GM19025 (cell line): ENCODE measurements around the gene PTPN14.
"Not testable (repeated sequence)": the region's sequence is repeated elsewhere in the genome, so short reads cannot be mapped to it uniquely, and the experiment has no call there.

Experiments
- ATAC-seq: cut with Tn5 transposase; IDR thresholded peaks from one replicate; pipeline ENCODE4 v1.9.1; 2021; ENCODE audit warnings: mild to moderate bottlenecking, low read depth, moderate library complexity; ENCODE audit not compliant: unreplicated experiment

Gene PTPN14

GRCh38 chr1:214483180-214483579 lies 68.2 kb downstream of the PTPN14 start:
- ATAC-seq: not testable (repeated sequence)

- ATAC-seq: not testable (repeated sequence)
Observed at GRCh38 chr1:214481983-214482634, 69.3 kb downstream of the PTPN14 start.

- ATAC-seq: no peak
Observed at GRCh38 chr1:214476986-214477870, 74.2 kb downstream of the PTPN14 start.

- no peak for ATAC-seq
Observed at GRCh38 chr1:214476229-214476985, 75.0 kb downstream of the PTPN14 start.

DNA sequence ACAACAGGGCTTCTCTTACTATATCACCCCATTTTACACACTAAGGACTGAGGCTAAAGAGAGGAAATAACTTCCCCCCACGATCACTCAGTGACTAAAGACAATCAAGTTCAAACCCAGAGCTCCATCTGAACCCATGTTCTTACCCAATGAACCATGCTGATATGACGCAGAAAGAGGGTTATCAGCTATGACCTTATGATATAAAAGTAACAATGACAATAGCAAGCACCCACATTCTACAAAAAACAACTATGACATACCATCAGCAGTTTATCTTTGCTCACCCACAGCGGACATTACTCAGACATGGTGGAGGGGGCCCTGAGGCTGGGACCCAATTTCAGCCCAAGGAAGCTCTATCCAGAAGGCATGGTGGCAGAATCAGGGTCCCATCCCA lies 75.7 kb downstream of the PTPN14 start:
- ATAC-seq: no peak

- ATAC-seq: no peak
Observed at GRCh38 chr1:214475331-214475730, 76.1 kb downstream of the PTPN14 start.

DNA sequence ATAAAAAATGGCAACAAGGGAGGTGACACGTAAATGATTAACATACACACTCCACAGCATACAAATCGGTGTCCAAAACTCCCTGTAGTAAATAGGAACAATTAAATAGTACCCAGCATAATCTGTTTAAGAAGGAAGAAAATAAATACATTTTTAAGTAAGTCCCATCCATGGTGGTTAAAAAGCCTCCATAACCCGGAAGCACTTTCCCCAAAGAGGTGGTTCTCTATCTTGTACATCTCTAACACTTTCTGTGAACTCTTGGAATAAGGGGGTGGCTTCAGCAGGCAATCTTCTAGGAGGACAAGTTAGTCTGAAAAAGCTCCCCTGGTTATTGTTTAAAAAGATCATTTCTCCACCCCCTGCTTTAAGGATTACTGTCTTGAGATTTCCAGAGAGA lies 76.9 kb downstream of the PTPN14 start:
- ATAC-seq: no peak

GRCh38 chr1:214473862-214474261 lies 77.5 kb downstream of the PTPN14 start:
- ATAC-seq: no peak

- ATAC-seq: no peak
Observed at GRCh38 chr1:214473387-214473786, 78.0 kb downstream of the PTPN14 start.

DNA sequence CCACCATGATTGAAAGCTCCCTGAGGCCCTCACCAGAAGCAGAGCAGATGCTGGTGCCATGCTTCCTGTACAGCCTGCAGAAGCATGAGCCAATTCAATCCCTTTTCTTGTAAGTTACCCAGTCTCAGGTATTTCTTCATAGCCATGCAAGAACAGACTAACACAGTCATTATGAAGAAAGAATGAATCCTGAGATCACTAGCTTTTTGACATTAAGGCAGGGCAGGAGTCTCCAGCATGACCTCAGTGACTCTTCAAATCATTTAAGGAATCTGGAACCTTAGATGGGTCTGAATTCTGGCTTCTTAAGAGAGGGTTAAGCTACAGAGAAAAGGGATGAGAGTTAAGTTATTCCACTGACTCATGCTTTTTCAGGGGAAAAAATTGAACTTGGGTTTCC lies 79.0 kb downstream of the PTPN14 start:
- no peak for ATAC-seq

DNA sequence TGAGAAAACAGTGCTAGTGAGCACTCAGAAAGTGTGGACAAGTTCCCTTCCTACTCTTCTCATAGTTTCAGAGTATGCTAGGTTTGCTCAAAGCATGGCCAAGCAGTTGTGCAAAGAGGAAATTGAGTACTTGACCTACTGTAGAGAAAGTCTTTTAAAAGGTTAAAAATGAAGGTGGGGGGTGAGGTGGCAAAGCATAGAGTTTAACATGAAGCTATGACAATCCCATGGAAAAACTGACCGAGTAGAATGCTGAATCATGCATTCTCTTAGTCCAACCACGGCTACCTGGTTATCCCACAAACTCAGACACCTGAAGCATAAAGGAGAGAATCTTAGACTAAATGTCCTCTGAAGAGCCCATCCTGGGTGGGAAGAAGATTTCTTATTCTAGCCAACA lies 79.9 kb downstream of the PTPN14 start:
- no peak for ATAC-seq

DNA sequence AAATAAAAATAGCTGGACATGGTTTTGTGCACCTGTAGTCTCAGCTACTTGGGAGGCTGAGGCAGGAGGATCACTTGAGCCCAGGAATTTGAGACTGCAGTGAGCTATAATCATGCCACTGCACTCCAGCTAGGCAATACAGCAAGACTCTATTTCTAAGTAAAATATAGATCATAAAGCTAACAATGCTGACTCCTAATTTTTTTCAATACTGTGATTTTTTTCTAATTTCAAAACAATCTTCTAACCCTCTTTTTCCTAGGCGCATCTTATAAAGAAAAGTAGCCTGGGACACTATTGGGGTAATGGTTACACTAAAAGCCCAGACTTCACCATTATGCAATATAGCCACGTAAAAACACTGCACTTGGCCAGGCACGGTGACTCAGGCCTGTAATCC lies 81.3 kb downstream of the PTPN14 start:
- no peak for ATAC-seq

DNA sequence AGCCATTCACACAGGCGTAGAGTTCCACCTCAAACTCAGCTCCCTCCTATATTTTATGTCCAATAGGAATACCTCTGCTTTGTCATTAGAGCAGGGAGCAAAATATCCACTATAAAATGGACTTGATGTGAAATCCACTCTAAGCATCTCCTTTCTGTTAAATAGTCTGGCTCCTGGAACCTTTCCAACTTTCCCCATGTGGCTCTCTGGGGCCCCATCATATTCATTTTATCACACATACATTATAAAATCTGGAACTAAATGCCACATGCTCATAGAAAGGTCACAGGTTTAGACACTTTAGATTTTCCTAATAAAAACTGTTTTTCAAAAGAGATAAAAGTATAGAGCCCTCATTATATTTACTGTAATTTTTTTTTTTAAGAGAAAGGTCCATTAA lies 82.1 kb downstream of the PTPN14 start:
- ATAC-seq: no peak

DNA sequence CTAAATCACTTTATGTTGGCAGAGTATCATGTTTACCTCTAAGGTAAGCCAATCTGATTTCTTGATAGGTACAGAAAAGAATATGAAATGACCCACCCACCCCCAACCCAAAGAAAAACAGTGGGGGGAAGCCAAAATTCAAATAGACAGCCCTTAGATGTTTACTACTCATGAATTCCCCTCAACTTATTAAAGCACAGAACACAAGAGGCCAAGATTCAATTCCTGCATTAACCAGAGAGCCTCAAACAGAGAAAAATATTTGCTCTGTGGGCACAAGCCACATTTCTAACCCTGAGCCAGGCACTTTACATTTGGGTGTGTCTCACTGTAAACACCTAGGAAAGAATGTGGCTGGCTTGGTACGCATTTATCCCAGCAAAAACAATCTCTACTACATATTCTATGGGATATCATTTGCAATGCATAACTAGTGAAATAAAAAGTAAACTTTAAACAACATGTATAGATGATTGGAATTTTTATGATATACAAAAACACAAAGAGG lies 84.3 kb downstream of the PTPN14 start:
- ATAC-seq: no peak

- no peak for ATAC-seq
Observed at GRCh38 chr1:214466403-214467077, 84.9 kb downstream of the PTPN14 start.

DNA sequence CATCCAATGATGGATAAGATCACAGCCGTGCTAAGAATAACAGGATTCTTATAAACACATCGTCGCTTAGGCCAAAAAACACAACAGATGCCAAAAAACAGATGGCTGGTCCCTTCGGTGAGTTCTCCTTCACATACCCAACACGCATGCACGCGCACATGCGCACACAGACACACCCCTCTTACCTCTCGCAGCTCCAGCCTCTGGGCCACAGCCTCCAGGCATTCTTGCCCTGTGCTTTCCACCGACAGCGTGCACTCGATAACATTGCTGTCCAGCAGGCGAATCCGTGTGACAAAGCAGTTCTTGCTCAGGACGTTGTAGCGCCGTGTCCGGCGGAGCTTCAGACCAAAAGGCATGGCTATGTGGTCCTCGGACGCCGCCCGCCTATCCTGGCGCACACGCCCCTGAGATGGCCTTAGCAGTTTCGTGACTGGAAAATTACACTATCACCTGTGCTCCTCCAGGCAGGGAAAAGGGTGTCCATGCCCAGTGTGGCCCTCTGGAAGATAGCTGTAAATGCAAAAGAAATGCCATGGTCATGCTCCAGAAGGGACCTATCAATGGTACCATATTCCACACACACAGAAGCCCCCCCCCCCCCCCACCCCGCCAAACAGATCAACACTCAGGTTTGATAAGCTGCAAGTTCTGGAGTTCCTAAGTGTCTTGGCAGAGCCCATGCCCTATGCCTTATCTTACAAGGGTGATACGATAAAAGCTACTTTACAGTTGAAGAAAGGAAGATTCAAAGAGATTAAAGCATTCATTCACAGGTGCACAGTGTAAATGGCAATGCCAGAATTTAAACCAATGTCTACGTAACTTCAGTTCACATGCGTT lies 86.7 kb downstream of the PTPN14 start:
- ATAC-seq: no peak

- ATAC-seq: no peak
Observed at GRCh38 chr1:214463596-214463995, 87.8 kb downstream of the PTPN14 start.

- no peak for ATAC-seq
Observed at GRCh38 chr1:214462882-214463281, 88.5 kb downstream of the PTPN14 start.

GRCh38 chr1:214461305-214461704 lies 90.1 kb downstream of the PTPN14 start:
- ATAC-seq: no peak
